Activated CD8-positive, alpha-beta memory T cell treated with anti-CD3 and anti-CD28 coated beads, Interleukin-2, amount 10 ng/mL, durations not matched to agents 7 days and 5 days (primary cell): ENCODE measurements around the gene CDK5RAP2. TPM values are rescaled to one million over a fixed set of nuclear protein-coding genes. Genes with fewer than 3 reads are reported as not detected.
A peak's percentile ranks its signal among the peaks of the same experiment; 100 is the strongest.

ENCODE experiments used
- ATAC-seq: fragments of 150-1000 bp; cut with Tn5 transposase; one replicate; pipeline ENCODE4 v1.10.0; 2021; ENCODE audit warnings: moderate library complexity
- CTCF ChIA-PET: fragments of 350-600 bp; sonication (Branson Sonifier 250); formaldehyde crosslinking; loops from one replicate; lab custom pipeline; 2021; ENCODE audit warnings: antibody characterized with exemption; lab: Charles Lee
- DNase-seq: peaks from one replicate; pipeline ENCODE4 v3.0.0-alpha.2; 2020
- H3K27ac Mint-ChIP-seq: one replicate; pipeline ENCODE4 v1.8.0; 2021; ENCODE audit warnings: mild to moderate bottlenecking, mixed read lengths
- H3K27me3 Mint-ChIP-seq: one replicate; pipeline ENCODE4 v1.8.0; 2021; ENCODE audit warnings: mixed read lengths
- H3K36me3 Mint-ChIP-seq: one replicate; pipeline ENCODE4 v1.8.0; 2021; ENCODE audit warnings: mild to moderate bottlenecking, mixed read lengths
- H3K4me1 Mint-ChIP-seq: one replicate; pipeline ENCODE4 v1.8.0; 2021; ENCODE audit warnings: mixed read lengths
- H3K4me3 Mint-ChIP-seq: one replicate; pipeline ENCODE4 v1.8.0; 2021; ENCODE audit warnings: mild to moderate bottlenecking, moderate library complexity, mixed read lengths
- H3K9me3 Mint-ChIP-seq: one replicate; pipeline ENCODE4 v1.8.0; 2022; ENCODE audit warnings: low read depth, mixed read lengths
- total RNA-seq, 2 experiments: library from RNA; stranded (reverse); gene quantifications; one replicate each; pipeline ENCODE4 v1.2.3, GENCODE V29; 2021

Gene CDK5RAP2
- total RNA-seq, 2 experiments from 2014 or later = 79.8 to 138 TPM

GRCh38 chr9:120397453-120397852 lies 182.5 kb downstream of the CDK5RAP2 start:
- peaks cover 61% of the 10 kb centered on the region for H3K36me3 Mint-ChIP-seq
- peaks cover 38% of the 10 kb centered on the region for H3K4me1 Mint-ChIP-seq
- H3K4me3 Mint-ChIP-seq = no peak overlapping the region
- CTCF ChIA-PET = no interaction called here
- ATAC-seq = no peak
- H3K27me3 Mint-ChIP-seq = no peaks in the 10 kb centered on the region
- no peak for DNase-seq
- no peak overlapping the region for H3K27ac Mint-ChIP-seq
- H3K9me3 Mint-ChIP-seq = no peaks in the 10 kb centered on the region

GRCh38 chr9:120396931-120397330 lies 183.0 kb downstream of the CDK5RAP2 start:
- H3K27ac Mint-ChIP-seq = no peak overlapping the region
- peaks cover 61% of the 10 kb centered on the region for H3K36me3 Mint-ChIP-seq
- ATAC-seq = no peak
- DNase-seq = no peak
- H3K4me3 Mint-ChIP-seq = no peak overlapping the region
- CTCF ChIA-PET = no interaction called here
- peaks cover 36% of the 10 kb centered on the region for H3K4me1 Mint-ChIP-seq
- H3K27me3 Mint-ChIP-seq = no peaks in the 10 kb centered on the region
- H3K9me3 Mint-ChIP-seq = no peaks in the 10 kb centered on the region

GRCh38 chr9:120396418-120396817 lies 183.5 kb downstream of the CDK5RAP2 start:
- H3K4me1 Mint-ChIP-seq = peaks cover 36% of the 10 kb centered on the region
- H3K27me3 Mint-ChIP-seq = no peaks in the 10 kb centered on the region
- no peak overlapping the region for H3K4me3 Mint-ChIP-seq
- CTCF ChIA-PET = interaction anchor here (1.2 kb wide), 1 partner anchor 81 kb away, joined by 8 read pairs; no protein-coding TSS in a partner anchor
- DNase-seq (no peak), ATAC-seq (no peak)
- H3K27ac Mint-ChIP-seq = no peak overlapping the region
- peaks cover 61% of the 10 kb centered on the region for H3K36me3 Mint-ChIP-seq
- H3K9me3 Mint-ChIP-seq = no peaks in the 10 kb centered on the region

GRCh38 chr9:120395376-120395775 lies 184.6 kb downstream of the CDK5RAP2 start:
- Mint-ChIP-seq H3K27ac (no peak overlapping the region), H3K36me3 (peaks cover 57% of the 10 kb centered on the region), H3K9me3 (no peaks in the 10 kb centered on the region), H3K27me3 (no peaks in the 10 kb centered on the region), H3K4me3 (no peak overlapping the region), H3K4me1 (peaks cover 36% of the 10 kb centered on the region)
- ATAC-seq (no peak), DNase-seq (no peak)
- CTCF ChIA-PET = interaction anchor here (1.2 kb wide), 1 partner anchor 82 kb away, joined by 8 read pairs; no protein-coding TSS in a partner anchor

- no peak overlapping the region for H3K4me3 Mint-ChIP-seq
- H3K27ac Mint-ChIP-seq = peak overlapping the region; percentile 62
- peaks cover 50% of the 10 kb centered on the region for H3K36me3 Mint-ChIP-seq
- no peaks in the 10 kb centered on the region for H3K27me3 Mint-ChIP-seq
- CTCF ChIA-PET = interaction anchor here (0.9 kb wide), 1 partner anchor 83 kb away, joined by 3 read pairs; no protein-coding TSS in a partner anchor
- DNase-seq (peak; percentile 68), ATAC-seq (peak; percentile 74)
- peaks cover 36% of the 10 kb centered on the region for H3K4me1 Mint-ChIP-seq
- H3K9me3 Mint-ChIP-seq = no peaks in the 10 kb centered on the region
These were observed 185.8 kb downstream of the CDK5RAP2 start for GRCh38 chr9:120394058-120394669.

- Mint-ChIP-seq H3K27ac (peak overlapping the region; percentile 62), H3K27me3 (no peaks in the 10 kb centered on the region), H3K4me1 (peaks cover 36% of the 10 kb centered on the region), H3K4me3 (no peak overlapping the region), H3K9me3 (no peaks in the 10 kb centered on the region), H3K36me3 (peaks cover 47% of the 10 kb centered on the region)
- DNase-seq = no peak
- no peak for ATAC-seq
- CTCF ChIA-PET = no interaction called here
These were observed 186.4 kb downstream of the CDK5RAP2 start for GRCh38 chr9:120393386-120394057.

- Mint-ChIP-seq H3K4me3 (no peak overlapping the region), H3K27ac (no peak overlapping the region), H3K27me3 (no peaks in the 10 kb centered on the region), H3K9me3 (no peaks in the 10 kb centered on the region), H3K4me1 (peaks cover 33% of the 10 kb centered on the region), H3K36me3 (peaks cover 43% of the 10 kb centered on the region)
- CTCF ChIA-PET = no interaction called here
- DNase-seq (no peak), ATAC-seq (no peak)
These were observed 187.3 kb downstream of the CDK5RAP2 start for GRCh38 chr9:120392711-120393110.

- CTCF ChIA-PET = no interaction called here
- H3K4me1 Mint-ChIP-seq = peaks cover 31% of the 10 kb centered on the region
- H3K9me3 Mint-ChIP-seq = no peaks in the 10 kb centered on the region
- H3K4me3 Mint-ChIP-seq = no peak overlapping the region
- no peaks in the 10 kb centered on the region for H3K27me3 Mint-ChIP-seq
- no peak overlapping the region for H3K27ac Mint-ChIP-seq
- no peak for DNase-seq
- H3K36me3 Mint-ChIP-seq = peaks cover 40% of the 10 kb centered on the region
- ATAC-seq = no peak
These were observed 187.7 kb downstream of the CDK5RAP2 start for GRCh38 chr9:120392245-120392644.

GRCh38 chr9:120391691-120392090 lies 188.3 kb downstream of the CDK5RAP2 start:
- Mint-ChIP-seq H3K27ac (no peak overlapping the region), H3K27me3 (no peaks in the 10 kb centered on the region), H3K4me3 (no peak overlapping the region), H3K9me3 (no peaks in the 10 kb centered on the region), H3K36me3 (peaks cover 36% of the 10 kb centered on the region), H3K4me1 (peaks cover 25% of the 10 kb centered on the region)
- ATAC-seq (no peak), DNase-seq (no peak)
- CTCF ChIA-PET = no interaction called here

GRCh38 chr9:120390637-120391190 lies 189.3 kb downstream of the CDK5RAP2 start:
- no peak overlapping the region for H3K27ac Mint-ChIP-seq
- ATAC-seq (no peak), DNase-seq (no peak)
- no peak overlapping the region for H3K4me3 Mint-ChIP-seq
- H3K4me1 Mint-ChIP-seq = peaks cover 18% of the 10 kb centered on the region
- CTCF ChIA-PET = no interaction called here
- H3K27me3 Mint-ChIP-seq = no peaks in the 10 kb centered on the region
- peaks cover 31% of the 10 kb centered on the region for H3K36me3 Mint-ChIP-seq
- no peaks in the 10 kb centered on the region for H3K9me3 Mint-ChIP-seq

- H3K27ac Mint-ChIP-seq = no peak overlapping the region
- ATAC-seq (no peak), DNase-seq (no peak)
- CTCF ChIA-PET = no interaction called here
- peaks cover 30% of the 10 kb centered on the region for H3K36me3 Mint-ChIP-seq
- peaks cover 14% of the 10 kb centered on the region for H3K4me1 Mint-ChIP-seq
- H3K4me3 Mint-ChIP-seq = no peak overlapping the region
- H3K9me3 Mint-ChIP-seq = no peaks in the 10 kb centered on the region
- H3K27me3 Mint-ChIP-seq = no peaks in the 10 kb centered on the region
These were observed 190.1 kb downstream of the CDK5RAP2 start for GRCh38 chr9:120389867-120390266.

GRCh38 chr9:120389300-120389699 lies 190.7 kb downstream of the CDK5RAP2 start:
- Mint-ChIP-seq H3K4me1 (peaks cover 9% of the 10 kb centered on the region), H3K36me3 (peaks cover 25% of the 10 kb centered on the region), H3K27me3 (no peaks in the 10 kb centered on the region), H3K4me3 (no peak overlapping the region), H3K27ac (no peak overlapping the region), H3K9me3 (no peaks in the 10 kb centered on the region)
- ATAC-seq (no peak), DNase-seq (no peak)
- CTCF ChIA-PET = interaction anchor here (1.4 kb wide), 1 partner anchor 88 kb away, joined by 3 read pairs; no protein-coding TSS in a partner anchor

- peaks cover 17% of the 10 kb centered on the region for H3K36me3 Mint-ChIP-seq
- no peaks in the 10 kb centered on the region for H3K27me3 Mint-ChIP-seq
- DNase-seq = no peak
- no peaks in the 10 kb centered on the region for H3K9me3 Mint-ChIP-seq
- CTCF ChIA-PET = interaction anchor here (1.4 kb wide), 1 partner anchor 89 kb away, joined by 3 read pairs; no protein-coding TSS in a partner anchor
- H3K27ac Mint-ChIP-seq = no peak overlapping the region
- H3K4me3 Mint-ChIP-seq = no peak overlapping the region
- ATAC-seq = no peak
- H3K4me1 Mint-ChIP-seq = no peaks in the 10 kb centered on the region
These were observed 191.7 kb downstream of the CDK5RAP2 start for GRCh38 chr9:120388003-120388855.
